SW480 (cell line): ENCODE data around the gene PLK4.
"Not testable (repeated sequence)": the region's sequence is repeated elsewhere in the genome, so short reads cannot be mapped to it uniquely, and the experiment has no call there.

Experiments
- DNase-seq: peaks from one replicate; pipeline ENCODE4 v3.0.0-alpha.2; 2016; ENCODE audit warnings: low spot score

PLK4 gene

GRCh38 chr4:127916512-127916911 is 35.8 kb downstream of the PLK4 start:
- no peak for DNase-seq

GRCh38 chr4:127917151-127917550 is 36.5 kb downstream of the PLK4 start:
- no peak for DNase-seq

GRCh38 chr4:127920521-127920920 is 39.8 kb downstream of the PLK4 start:
- DNase-seq, result no peak

- no peak for DNase-seq
Observed at GRCh38 chr4:127922226-127922625, 41.5 kb downstream of the PLK4 start.

GRCh38 chr4:127925720-127926119 is 45.0 kb downstream of the PLK4 start:
- not testable (repeated sequence) for DNase-seq

- no peak for DNase-seq
Observed at GRCh38 chr4:127930175-127930574, 49.5 kb downstream of the PLK4 start.

- not testable (repeated sequence) for DNase-seq
Observed at GRCh38 chr4:127931836-127932235, 51.1 kb downstream of the PLK4 start.

- no peak for DNase-seq
Observed at GRCh38 chr4:127936974-127937373, 56.3 kb downstream of the PLK4 start.
